WTC11 (cell line): ENCODE measurements around the gene C4orf54. TPM values are rescaled to one million over a fixed set of nuclear protein-coding genes. Genes with fewer than 3 reads are reported as not detected.

Experiments used
- ATAC-seq: fragments of 200-7000 bp; cut with Tn5 transposase; 2 replicates; pipeline ENCODE4 v1.10.0; 2021; ENCODE audit warnings: mild to moderate bottlenecking, moderate library complexity
- CTCF ChIA-PET: fragments of 300-600 bp; sonication (Branson Sonifier 250); formaldehyde crosslinking; loops from one replicate; lab custom pipeline; 2021; ENCODE audit warnings: antibody characterized with exemption; lab: Charles Lee
- POLR2A ChIA-PET: fragments of 350-600 bp; sonication (Branson Sonifier 250); formaldehyde crosslinking; loops from one replicate; lab custom pipeline; 2021; ENCODE audit warnings: antibody characterized with exemption; lab: Charles Lee
- DNase-seq: peaks from one replicate; pipeline ENCODE4 v3.0.0; 2021; ENCODE audit warnings: low spot score
- H3K27ac Mint-ChIP-seq: 2 replicates; pipeline ENCODE4 v1.8.0; 2021; ENCODE audit warnings: mixed read lengths
- H3K27me3 Mint-ChIP-seq: 2 replicates; pipeline ENCODE4 v1.8.0; 2021; ENCODE audit warnings: low read depth, mild to moderate bottlenecking, moderate library complexity, mixed read lengths
- H3K36me3 Mint-ChIP-seq: 2 replicates; pipeline ENCODE4 v1.8.0; 2021; ENCODE audit warnings: mixed read lengths
- H3K4me1 Mint-ChIP-seq: 2 replicates; pipeline ENCODE4 v1.8.0; 2022; ENCODE audit warnings: mixed read lengths
- H3K4me3 Mint-ChIP-seq: 2 replicates; pipeline ENCODE4 v1.8.0; 2021; ENCODE audit warnings: mild to moderate bottlenecking, moderate library complexity, mixed read lengths
- H3K9me3 Mint-ChIP-seq: 2 replicates; pipeline ENCODE4 v1.8.0; 2021; ENCODE audit warnings: mixed read lengths
- JUN ChIP-seq: sonication (generic); formaldehyde crosslinking; IDR thresholded peaks from 2 replicates; pipeline ENCODE4 v1.8.0; 2023; ENCODE audit warnings: mild to moderate bottlenecking, missing genetic modification reagents
- KAT7 ChIP-seq: sonication (generic); formaldehyde crosslinking; IDR thresholded peaks from 2 replicates; pipeline ENCODE4 v1.8.1; 2023; ENCODE audit warnings: missing genetic modification reagents, mild to moderate bottlenecking, borderline replicate concordance
- OVOL2 ChIP-seq: fragments of 250-450 bp; sonication (Bioruptor Pico); IDR thresholded peaks from 2 replicates; pipeline ENCODE4 v1.9.0; 2021; ENCODE audit warnings: mild to moderate bottlenecking, borderline replicate concordance
- SP1 ChIP-seq: sonication (generic); formaldehyde crosslinking; conservative IDR thresholded peaks from 2 replicates; pipeline ENCODE4 v1.8.1; 2022; ENCODE audit warnings: missing genetic modification reagents
- TP53 ChIP-seq: sonication (generic); formaldehyde crosslinking; IDR thresholded peaks from 2 replicates; pipeline ENCODE4 v1.8.1; 2023; ENCODE audit warnings: mild to moderate bottlenecking, missing genetic modification reagents
- ZNF396 ChIP-seq: fragments of 250-450 bp; sonication (Bioruptor Pico); IDR thresholded peaks from 2 replicates; pipeline ENCODE4 v1.8.0; 2021; ENCODE audit warnings: mild to moderate bottlenecking, moderate library complexity, borderline replicate concordance
- ZNF671 ChIP-seq: fragments of 250-450 bp; sonication (Bioruptor Pico); IDR thresholded peaks from 2 replicates; pipeline ENCODE4 v1.8.0; 2021; ENCODE audit warnings: mild to moderate bottlenecking
- total RNA-seq: library from RNA; stranded (reverse); gene quantifications from 3 replicates; pipeline ENCODE4 v1.2.3, GENCODE V29; 2021
- TF ChIP-seq, protein P1 (sequence below): sonication (generic); formaldehyde crosslinking; conservative IDR thresholded peaks from 2 replicates; pipeline ENCODE4 v1.8.1; 2022; ENCODE audit warnings: mild to moderate bottlenecking, missing genetic modification reagents
- TF ChIP-seq, protein P2 (sequence below): sonication (generic); formaldehyde crosslinking; IDR thresholded peaks from 2 replicates; pipeline ENCODE4 v1.8.1; 2023; ENCODE audit warnings: mild to moderate bottlenecking, missing genetic modification reagents
- TF ChIP-seq, protein P3 (sequence below): fragments of 200-600 bp; IDR thresholded peaks from 2 replicates; pipeline ENCODE4 v1.8.0; 2022; ENCODE audit warnings: antibody characterized with exemption
- TF ChIP-seq, protein P4 (sequence below): fragments of 250-450 bp; sonication (Bioruptor Pico); IDR thresholded peaks from 2 replicates; pipeline ENCODE4 v1.9.0; 2021; ENCODE audit warnings: mild to moderate bottlenecking
- TF ChIP-seq, protein P5 (sequence below): sonication (generic); formaldehyde crosslinking; IDR thresholded peaks from 2 replicates; pipeline ENCODE4 v1.8.0; 2022; ENCODE audit warnings: missing genetic modification reagents
- TF ChIP-seq, protein P6 (sequence below): fragments of 250-450 bp; sonication (Bioruptor Pico); IDR thresholded peaks from 2 replicates; pipeline ENCODE4 v1.9.0; 2021; ENCODE audit warnings: mild to moderate bottlenecking, borderline replicate concordance
- TF ChIP-seq, protein P7 (sequence below): sonication (generic); formaldehyde crosslinking; IDR thresholded peaks from 2 replicates; pipeline ENCODE4 v1.8.0; 2022; ENCODE audit warnings: mild to moderate bottlenecking, missing genetic modification reagents
- TF ChIP-seq, protein P8 (sequence below): fragments of 250-450 bp; sonication (Bioruptor Pico); IDR thresholded peaks from 2 replicates; pipeline ENCODE4 v2.1.2; 2022; ENCODE audit warnings: mild to moderate bottlenecking, moderate library complexity
- TF ChIP-seq, protein P9 (sequence below): sonication (generic); formaldehyde crosslinking; IDR thresholded peaks from 2 replicates; pipeline ENCODE4 v1.8.0; 2023; ENCODE audit warnings: missing genetic modification reagents, mild to moderate bottlenecking, borderline replicate concordance

Gene C4orf54
- total RNA-seq, 1 experiment from 2014 or later: not detected

DNA sequence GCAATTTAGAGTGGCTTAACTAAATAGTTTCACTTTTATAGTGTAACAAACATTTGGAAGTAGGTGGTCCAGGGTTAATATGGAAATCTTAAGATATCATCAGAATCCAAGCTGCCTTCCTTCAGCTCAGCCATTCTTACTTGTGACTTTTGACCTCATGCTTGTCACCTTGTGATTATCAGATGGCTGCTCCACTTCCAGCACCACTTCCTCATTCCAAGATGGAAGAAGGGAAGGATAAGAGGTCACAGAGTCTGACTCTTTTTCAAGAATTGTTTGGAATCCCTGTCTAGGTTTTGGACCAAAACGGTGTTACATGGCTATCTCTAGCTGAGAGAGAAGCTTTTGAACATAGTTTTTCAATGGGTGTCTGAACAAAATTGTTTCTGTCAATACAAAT is 43.1 kb downstream of the C4orf54 start:
- ATAC-seq (no peak), DNase-seq (no peak)
- Mint-ChIP-seq H3K9me3 (no peaks in the 10 kb centered on the region), H3K36me3 (no peaks in the 10 kb centered on the region), H3K27ac (no peak overlapping the region), H3K4me1 (peaks cover under 1% of the 10 kb centered on the region; the same call in 1 of the 2 replicates), H3K4me3 (no peak overlapping the region), H3K27me3 (no peaks in the 10 kb centered on the region)
- ChIA-PET POLR2A (no interaction called here), CTCF (no interaction called here)
- TF ChIP-seq OVOL2 (CRISPR knock-in tag): no peak
- TF ChIP-seq, protein P1, sequence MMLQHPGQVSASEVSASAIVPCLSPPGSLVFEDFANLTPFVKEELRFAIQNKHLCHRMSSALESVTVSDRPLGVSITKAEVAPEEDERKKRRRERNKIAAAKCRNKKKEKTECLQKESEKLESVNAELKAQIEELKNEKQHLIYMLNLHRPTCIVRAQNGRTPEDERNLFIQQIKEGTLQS (CRISPR knock-in tag): no peak
- no peak for TF ChIP-seq KAT7
- TF ChIP-seq, protein P2, sequence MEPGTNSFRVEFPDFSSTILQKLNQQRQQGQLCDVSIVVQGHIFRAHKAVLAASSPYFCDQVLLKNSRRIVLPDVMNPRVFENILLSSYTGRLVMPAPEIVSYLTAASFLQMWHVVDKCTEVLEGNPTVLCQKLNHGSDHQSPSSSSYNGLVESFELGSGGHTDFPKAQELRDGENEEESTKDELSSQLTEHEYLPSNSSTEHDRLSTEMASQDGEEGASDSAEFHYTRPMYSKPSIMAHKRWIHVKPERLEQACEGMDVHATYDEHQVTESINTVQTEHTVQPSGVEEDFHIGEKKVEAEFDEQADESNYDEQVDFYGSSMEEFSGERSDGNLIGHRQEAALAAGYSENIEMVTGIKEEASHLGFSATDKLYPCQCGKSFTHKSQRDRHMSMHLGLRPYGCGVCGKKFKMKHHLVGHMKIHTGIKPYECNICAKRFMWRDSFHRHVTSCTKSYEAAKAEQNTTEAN (CRISPR knock-in tag): no peak
- no peak for TF ChIP-seq TP53 (CRISPR knock-in tag)
- TF ChIP-seq ZNF671: no peak
- TF ChIP-seq, protein P3, sequence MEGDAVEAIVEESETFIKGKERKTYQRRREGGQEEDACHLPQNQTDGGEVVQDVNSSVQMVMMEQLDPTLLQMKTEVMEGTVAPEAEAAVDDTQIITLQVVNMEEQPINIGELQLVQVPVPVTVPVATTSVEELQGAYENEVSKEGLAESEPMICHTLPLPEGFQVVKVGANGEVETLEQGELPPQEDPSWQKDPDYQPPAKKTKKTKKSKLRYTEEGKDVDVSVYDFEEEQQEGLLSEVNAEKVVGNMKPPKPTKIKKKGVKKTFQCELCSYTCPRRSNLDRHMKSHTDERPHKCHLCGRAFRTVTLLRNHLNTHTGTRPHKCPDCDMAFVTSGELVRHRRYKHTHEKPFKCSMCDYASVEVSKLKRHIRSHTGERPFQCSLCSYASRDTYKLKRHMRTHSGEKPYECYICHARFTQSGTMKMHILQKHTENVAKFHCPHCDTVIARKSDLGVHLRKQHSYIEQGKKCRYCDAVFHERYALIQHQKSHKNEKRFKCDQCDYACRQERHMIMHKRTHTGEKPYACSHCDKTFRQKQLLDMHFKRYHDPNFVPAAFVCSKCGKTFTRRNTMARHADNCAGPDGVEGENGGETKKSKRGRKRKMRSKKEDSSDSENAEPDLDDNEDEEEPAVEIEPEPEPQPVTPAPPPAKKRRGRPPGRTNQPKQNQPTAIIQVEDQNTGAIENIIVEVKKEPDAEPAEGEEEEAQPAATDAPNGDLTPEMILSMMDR: no peak
- TF ChIP-seq, protein P4, sequence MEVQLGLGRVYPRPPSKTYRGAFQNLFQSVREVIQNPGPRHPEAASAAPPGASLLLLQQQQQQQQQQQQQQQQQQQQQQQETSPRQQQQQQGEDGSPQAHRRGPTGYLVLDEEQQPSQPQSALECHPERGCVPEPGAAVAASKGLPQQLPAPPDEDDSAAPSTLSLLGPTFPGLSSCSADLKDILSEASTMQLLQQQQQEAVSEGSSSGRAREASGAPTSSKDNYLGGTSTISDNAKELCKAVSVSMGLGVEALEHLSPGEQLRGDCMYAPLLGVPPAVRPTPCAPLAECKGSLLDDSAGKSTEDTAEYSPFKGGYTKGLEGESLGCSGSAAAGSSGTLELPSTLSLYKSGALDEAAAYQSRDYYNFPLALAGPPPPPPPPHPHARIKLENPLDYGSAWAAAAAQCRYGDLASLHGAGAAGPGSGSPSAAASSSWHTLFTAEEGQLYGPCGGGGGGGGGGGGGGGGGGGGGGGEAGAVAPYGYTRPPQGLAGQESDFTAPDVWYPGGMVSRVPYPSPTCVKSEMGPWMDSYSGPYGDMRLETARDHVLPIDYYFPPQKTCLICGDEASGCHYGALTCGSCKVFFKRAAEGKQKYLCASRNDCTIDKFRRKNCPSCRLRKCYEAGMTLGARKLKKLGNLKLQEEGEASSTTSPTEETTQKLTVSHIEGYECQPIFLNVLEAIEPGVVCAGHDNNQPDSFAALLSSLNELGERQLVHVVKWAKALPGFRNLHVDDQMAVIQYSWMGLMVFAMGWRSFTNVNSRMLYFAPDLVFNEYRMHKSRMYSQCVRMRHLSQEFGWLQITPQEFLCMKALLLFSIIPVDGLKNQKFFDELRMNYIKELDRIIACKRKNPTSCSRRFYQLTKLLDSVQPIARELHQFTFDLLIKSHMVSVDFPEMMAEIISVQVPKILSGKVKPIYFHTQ (CRISPR knock-in tag): no peak
- TF ChIP-seq, protein P5, sequence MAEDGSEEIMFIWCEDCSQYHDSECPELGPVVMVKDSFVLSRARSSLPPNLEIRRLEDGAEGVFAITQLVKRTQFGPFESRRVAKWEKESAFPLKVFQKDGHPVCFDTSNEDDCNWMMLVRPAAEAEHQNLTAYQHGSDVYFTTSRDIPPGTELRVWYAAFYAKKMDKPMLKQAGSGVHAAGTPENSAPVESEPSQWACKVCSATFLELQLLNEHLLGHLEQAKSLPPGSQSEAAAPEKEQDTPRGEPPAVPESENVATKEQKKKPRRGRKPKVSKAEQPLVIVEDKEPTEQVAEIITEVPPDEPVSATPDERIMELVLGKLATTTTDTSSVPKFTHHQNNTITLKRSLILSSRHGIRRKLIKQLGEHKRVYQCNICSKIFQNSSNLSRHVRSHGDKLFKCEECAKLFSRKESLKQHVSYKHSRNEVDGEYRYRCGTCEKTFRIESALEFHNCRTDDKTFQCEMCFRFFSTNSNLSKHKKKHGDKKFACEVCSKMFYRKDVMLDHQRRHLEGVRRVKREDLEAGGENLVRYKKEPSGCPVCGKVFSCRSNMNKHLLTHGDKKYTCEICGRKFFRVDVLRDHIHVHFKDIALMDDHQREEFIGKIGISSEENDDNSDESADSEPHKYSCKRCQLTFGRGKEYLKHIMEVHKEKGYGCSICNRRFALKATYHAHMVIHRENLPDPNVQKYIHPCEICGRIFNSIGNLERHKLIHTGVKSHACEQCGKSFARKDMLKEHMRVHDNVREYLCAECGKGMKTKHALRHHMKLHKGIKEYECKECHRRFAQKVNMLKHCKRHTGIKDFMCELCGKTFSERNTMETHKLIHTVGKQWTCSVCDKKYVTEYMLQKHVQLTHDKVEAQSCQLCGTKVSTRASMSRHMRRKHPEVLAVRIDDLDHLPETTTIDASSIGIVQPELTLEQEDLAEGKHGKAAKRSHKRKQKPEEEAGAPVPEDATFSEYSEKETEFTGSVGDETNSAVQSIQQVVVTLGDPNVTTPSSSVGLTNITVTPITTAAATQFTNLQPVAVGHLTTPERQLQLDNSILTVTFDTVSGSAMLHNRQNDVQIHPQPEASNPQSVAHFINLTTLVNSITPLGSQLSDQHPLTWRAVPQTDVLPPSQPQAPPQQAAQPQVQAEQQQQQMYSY (CRISPR knock-in tag): no peak
- TF ChIP-seq, protein P6, sequence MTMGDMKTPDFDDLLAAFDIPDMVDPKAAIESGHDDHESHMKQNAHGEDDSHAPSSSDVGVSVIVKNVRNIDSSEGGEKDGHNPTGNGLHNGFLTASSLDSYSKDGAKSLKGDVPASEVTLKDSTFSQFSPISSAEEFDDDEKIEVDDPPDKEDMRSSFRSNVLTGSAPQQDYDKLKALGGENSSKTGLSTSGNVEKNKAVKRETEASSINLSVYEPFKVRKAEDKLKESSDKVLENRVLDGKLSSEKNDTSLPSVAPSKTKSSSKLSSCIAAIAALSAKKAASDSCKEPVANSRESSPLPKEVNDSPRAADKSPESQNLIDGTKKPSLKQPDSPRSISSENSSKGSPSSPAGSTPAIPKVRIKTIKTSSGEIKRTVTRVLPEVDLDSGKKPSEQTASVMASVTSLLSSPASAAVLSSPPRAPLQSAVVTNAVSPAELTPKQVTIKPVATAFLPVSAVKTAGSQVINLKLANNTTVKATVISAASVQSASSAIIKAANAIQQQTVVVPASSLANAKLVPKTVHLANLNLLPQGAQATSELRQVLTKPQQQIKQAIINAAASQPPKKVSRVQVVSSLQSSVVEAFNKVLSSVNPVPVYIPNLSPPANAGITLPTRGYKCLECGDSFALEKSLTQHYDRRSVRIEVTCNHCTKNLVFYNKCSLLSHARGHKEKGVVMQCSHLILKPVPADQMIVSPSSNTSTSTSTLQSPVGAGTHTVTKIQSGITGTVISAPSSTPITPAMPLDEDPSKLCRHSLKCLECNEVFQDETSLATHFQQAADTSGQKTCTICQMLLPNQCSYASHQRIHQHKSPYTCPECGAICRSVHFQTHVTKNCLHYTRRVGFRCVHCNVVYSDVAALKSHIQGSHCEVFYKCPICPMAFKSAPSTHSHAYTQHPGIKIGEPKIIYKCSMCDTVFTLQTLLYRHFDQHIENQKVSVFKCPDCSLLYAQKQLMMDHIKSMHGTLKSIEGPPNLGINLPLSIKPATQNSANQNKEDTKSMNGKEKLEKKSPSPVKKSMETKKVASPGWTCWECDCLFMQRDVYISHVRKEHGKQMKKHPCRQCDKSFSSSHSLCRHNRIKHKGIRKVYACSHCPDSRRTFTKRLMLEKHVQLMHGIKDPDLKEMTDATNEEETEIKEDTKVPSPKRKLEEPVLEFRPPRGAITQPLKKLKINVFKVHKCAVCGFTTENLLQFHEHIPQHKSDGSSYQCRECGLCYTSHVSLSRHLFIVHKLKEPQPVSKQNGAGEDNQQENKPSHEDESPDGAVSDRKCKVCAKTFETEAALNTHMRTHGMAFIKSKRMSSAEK (CRISPR knock-in tag): no peak
- TF ChIP-seq, protein P7, sequence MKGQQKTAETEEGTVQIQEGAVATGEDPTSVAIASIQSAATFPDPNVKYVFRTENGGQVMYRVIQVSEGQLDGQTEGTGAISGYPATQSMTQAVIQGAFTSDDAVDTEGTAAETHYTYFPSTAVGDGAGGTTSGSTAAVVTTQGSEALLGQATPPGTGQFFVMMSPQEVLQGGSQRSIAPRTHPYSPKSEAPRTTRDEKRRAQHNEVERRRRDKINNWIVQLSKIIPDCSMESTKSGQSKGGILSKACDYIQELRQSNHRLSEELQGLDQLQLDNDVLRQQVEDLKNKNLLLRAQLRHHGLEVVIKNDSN (CRISPR knock-in tag): no peak
- TF ChIP-seq, protein P8, sequence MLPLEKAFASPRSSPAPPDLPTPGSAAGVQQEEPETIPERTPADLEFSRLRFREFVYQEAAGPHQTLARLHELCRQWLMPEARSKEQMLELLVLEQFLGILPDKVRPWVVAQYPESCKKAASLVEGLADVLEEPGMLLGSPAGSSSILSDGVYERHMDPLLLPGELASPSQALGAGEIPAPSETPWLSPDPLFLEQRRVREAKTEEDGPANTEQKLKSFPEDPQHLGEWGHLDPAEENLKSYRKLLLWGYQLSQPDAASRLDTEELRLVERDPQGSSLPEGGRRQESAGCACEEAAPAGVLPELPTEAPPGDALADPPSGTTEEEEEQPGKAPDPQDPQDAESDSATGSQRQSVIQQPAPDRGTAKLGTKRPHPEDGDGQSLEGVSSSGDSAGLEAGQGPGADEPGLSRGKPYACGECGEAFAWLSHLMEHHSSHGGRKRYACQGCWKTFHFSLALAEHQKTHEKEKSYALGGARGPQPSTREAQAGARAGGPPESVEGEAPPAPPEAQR (CRISPR knock-in tag): no peak
- TF ChIP-seq, protein P9, sequence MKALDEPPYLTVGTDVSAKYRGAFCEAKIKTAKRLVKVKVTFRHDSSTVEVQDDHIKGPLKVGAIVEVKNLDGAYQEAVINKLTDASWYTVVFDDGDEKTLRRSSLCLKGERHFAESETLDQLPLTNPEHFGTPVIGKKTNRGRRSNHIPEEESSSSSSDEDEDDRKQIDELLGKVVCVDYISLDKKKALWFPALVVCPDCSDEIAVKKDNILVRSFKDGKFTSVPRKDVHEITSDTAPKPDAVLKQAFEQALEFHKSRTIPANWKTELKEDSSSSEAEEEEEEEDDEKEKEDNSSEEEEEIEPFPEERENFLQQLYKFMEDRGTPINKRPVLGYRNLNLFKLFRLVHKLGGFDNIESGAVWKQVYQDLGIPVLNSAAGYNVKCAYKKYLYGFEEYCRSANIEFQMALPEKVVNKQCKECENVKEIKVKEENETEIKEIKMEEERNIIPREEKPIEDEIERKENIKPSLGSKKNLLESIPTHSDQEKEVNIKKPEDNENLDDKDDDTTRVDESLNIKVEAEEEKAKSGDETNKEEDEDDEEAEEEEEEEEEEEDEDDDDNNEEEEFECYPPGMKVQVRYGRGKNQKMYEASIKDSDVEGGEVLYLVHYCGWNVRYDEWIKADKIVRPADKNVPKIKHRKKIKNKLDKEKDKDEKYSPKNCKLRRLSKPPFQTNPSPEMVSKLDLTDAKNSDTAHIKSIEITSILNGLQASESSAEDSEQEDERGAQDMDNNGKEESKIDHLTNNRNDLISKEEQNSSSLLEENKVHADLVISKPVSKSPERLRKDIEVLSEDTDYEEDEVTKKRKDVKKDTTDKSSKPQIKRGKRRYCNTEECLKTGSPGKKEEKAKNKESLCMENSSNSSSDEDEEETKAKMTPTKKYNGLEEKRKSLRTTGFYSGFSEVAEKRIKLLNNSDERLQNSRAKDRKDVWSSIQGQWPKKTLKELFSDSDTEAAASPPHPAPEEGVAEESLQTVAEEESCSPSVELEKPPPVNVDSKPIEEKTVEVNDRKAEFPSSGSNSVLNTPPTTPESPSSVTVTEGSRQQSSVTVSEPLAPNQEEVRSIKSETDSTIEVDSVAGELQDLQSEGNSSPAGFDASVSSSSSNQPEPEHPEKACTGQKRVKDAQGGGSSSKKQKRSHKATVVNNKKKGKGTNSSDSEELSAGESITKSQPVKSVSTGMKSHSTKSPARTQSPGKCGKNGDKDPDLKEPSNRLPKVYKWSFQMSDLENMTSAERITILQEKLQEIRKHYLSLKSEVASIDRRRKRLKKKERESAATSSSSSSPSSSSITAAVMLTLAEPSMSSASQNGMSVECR (CRISPR knock-in tag): no peak
- TF ChIP-seq ZNF396 (CRISPR knock-in tag): no peak
- no peak for TF ChIP-seq SP1 (CRISPR knock-in tag)
- TF ChIP-seq JUN (CRISPR knock-in tag): no peak
